Thoracic aorta (tissue), 2 donors: Measurements from ENCODE around the gene ESR2. TPM values are rescaled to one million over a fixed set of nuclear protein-coding genes. Genes with fewer than 3 reads are reported as not detected.
A peak's percentile ranks its signal among the peaks of the same experiment; 100 is the strongest.

ENCODE experiments used
- ATAC-seq: fragments of 150-250 bp; one replicate; pipeline ENCODE4 v1.8.0; 2017; ENCODE audit warnings: low read depth; ENCODE audit not compliant: insufficient number of reproducible peaks, low FRiP score
- DNase-seq: peaks from one replicate; pipeline ENCODE4 v3.0.0-alpha.2; 2020; ENCODE audit warnings: low spot score
- H3K27ac ChIP-seq, 2 donors: fragments of 200-600 bp; sonication (generic); 1 replicate in 1 of 2; 2 replicates in 1 of 2; pipeline ENCODE4 v1.5.1; 2016; ENCODE audit warnings: mild to moderate bottlenecking in 2 of 2, moderate library complexity in 2 of 2
- H3K27me3 ChIP-seq: fragments of 200-600 bp; sonication (generic); replicated peaks from 2 replicates; pipeline ENCODE4 v1.6.0; 2016; ENCODE audit warnings: mild to moderate bottlenecking; ENCODE audit not compliant: insufficient read depth
- H3K36me3 ChIP-seq: fragments of 200-600 bp; sonication (generic); one replicate; pipeline ENCODE4 v1.5.1; 2016
- H3K4me1 ChIP-seq, 2 donors: fragments of 200-600 bp; sonication (generic); 1 replicate in 1 of 2; 2 replicates in 1 of 2; pipeline versions ENCODE4 v1.5.1 to v1.6.0; 2016; ENCODE audit warnings: low read depth in 2 of 2, mild to moderate bottlenecking in 1 of 2; ENCODE audit not compliant: control insufficient read depth in 1 of 2
- H3K4me3 ChIP-seq: fragments of 200-600 bp; sonication (generic); 2 replicates; pipeline ENCODE4 v1.5.1; 2016; ENCODE audit warnings: mild to moderate bottlenecking
- H3K9me3 ChIP-seq: fragments of 200-600 bp; sonication (generic); 2 replicates; pipeline ENCODE4 v1.5.1; 2016
- total RNA-seq, 2 donors: library from RNA; depleted of rRNA; stranded (reverse); fragments of >200 nt; gene quantifications; one replicate each; pipeline versions ENCODE4 v1.1.0 to v1.2.3, GENCODE V29; 2016
- TF ChIP-seq, protein P1 (sequence below): fragments of 200-600 bp; sonication (generic); IDR thresholded peaks from one replicate; pipeline ENCODE4 v1.5.1; 2019; ENCODE audit warnings: antibody characterized with exemption

The ESR2 gene
- total RNA-seq, 2 donors from 2014 or later: 0.27 to 0.71 TPM

DNA sequence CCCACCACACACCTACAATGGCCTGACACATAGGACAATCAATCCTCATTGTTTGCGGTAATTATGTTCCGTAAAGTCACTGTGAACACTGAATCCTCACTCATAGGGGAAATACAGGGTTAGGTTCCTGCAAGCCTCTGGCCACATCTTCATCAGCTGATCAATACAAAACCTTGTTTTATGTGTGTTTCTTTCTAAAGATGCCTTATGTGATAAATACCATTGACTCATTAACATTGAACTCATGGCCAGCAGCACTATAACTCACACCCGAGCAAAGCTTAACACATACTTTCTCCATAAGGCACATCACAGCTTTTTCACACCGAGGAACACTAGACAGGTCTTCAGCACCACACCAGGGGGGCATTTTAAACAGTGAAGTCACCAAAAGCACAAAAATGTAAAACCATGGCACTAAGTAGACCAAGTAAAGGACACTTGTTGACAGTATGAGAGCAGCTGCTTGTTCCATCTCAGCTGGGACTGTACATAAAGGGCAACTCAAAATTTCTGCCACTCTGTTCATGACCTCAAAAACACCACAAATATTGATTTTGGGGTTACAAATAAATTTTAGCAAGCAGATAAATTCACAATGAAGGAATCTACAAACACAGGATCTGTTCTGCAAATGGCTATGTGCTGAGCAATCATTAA lies 60.5 kb downstream of the ESR2 start:
- ATAC-seq (no peak), DNase-seq (no peak)
- Histone ChIP-seq H3K27ac (no peak overlapping the region), H3K36me3 (peaks cover 8% of the 10 kb centered on the region), H3K9me3 (no peaks in the 10 kb centered on the region), H3K27me3 (no peaks in the 10 kb centered on the region), H3K4me1 (peaks cover 0 to 20% of the 10 kb centered on the region in 2 donors), H3K4me3 (no peak overlapping the region)
- TF ChIP-seq, protein P1, sequence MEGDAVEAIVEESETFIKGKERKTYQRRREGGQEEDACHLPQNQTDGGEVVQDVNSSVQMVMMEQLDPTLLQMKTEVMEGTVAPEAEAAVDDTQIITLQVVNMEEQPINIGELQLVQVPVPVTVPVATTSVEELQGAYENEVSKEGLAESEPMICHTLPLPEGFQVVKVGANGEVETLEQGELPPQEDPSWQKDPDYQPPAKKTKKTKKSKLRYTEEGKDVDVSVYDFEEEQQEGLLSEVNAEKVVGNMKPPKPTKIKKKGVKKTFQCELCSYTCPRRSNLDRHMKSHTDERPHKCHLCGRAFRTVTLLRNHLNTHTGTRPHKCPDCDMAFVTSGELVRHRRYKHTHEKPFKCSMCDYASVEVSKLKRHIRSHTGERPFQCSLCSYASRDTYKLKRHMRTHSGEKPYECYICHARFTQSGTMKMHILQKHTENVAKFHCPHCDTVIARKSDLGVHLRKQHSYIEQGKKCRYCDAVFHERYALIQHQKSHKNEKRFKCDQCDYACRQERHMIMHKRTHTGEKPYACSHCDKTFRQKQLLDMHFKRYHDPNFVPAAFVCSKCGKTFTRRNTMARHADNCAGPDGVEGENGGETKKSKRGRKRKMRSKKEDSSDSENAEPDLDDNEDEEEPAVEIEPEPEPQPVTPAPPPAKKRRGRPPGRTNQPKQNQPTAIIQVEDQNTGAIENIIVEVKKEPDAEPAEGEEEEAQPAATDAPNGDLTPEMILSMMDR: no peak

DNA sequence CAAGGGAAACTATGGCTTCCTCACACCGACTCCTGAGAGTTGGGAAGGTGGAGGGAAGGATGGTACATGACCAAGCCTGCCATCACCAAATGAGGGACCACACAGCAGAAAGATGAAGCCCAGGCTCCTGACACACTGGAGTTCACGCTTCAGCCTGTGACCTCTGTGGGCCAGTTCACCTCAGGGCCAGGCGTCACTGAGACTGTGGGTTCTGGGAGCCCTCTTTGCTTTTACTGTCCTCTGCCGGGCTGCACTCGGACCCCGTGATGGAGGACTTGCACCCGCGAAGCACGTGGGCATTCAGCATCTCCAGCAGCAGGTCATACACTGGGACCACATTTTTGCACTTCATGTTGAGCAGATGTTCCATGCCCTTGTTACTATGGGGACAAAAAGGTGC lies 61.2 kb downstream of the ESR2 start:
- Histone ChIP-seq H3K4me1 (peaks cover 0 to 20% of the 10 kb centered on the region in 2 donors), H3K9me3 (no peaks in the 10 kb centered on the region), H3K27me3 (no peaks in the 10 kb centered on the region), H3K27ac (peak overlapping the region in 1 of 2 donors; percentile 3), H3K36me3 (peaks cover 10% of the 10 kb centered on the region), H3K4me3 (no peak overlapping the region)
- TF ChIP-seq, protein P1: no peak
- ATAC-seq (no peak), DNase-seq (no peak)

DNA sequence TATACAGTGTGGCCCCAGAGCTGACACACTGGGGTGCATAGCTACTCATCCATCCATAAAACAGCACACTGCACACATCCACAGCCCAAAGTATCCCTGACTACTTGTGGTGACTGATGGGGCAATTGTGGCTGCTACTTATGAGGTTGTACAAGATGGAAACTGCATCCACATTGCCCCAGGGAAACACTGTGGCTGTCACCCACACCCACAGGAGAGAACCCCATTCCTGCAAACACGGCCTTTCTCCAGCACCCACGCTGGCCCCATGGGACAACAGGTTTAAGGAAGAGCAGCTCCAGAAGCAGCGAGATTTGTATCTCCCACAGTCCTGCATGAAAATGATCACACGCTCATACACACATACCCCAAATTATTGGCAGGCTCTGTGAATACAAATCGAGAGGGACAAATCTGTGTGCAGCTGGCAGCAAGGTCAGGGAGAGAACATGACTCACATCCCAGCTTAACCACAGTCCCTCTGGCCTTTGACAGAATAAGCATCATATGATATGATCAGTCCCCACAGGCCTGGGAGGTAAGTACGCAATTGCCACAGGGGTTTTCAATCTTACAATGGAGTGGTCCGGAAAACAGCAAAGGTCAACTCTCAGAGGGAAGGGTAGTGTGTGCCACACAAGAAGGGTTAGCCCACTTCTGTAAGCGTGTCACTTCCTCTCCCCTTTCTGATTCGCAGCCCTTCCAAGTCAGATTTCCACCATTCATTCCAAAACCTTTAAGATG lies 61.9 kb downstream of the ESR2 start:
- H3K27ac ChIP-seq: peak overlapping the region in 1 of 2 donors; percentile 3
- H3K27me3 ChIP-seq: no peaks in the 10 kb centered on the region
- DNase-seq: no peak
- H3K4me3 ChIP-seq: no peak overlapping the region
- peaks cover 10% of the 10 kb centered on the region for H3K36me3 ChIP-seq
- TF ChIP-seq, protein P1: no peak
- ATAC-seq: no peak
- peaks cover 0 to 20% of the 10 kb centered on the region in 2 donors for H3K4me1 ChIP-seq
- H3K9me3 ChIP-seq: no peaks in the 10 kb centered on the region

DNA sequence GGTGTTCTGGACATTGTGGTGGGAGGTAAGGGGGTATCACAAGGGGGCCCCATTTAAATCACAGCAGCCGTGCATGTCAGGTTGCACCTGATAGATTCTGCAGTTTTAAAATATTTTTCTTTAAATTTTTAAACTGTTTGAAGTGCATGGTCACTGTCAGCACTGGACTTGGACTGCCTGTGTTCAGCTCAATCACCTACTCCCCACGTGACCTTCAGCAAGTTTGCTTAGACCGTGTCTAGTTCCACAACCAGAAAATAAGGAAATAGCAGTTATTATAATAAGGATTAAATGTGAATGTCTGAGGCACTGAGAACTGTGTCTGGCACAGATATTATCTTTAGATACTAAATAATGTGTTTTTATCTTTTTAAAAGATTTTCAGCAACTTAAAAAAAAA lies 64.7 kb downstream of the ESR2 start:
- H3K4me1 ChIP-seq: no peaks in the 10 kb centered on the region
- H3K4me3 ChIP-seq: no peak overlapping the region
- H3K9me3 ChIP-seq: no peaks in the 10 kb centered on the region
- TF ChIP-seq, protein P1: no peak
- no peak overlapping the region for H3K27ac ChIP-seq
- H3K36me3 ChIP-seq: peaks cover 30% of the 10 kb centered on the region
- no peak for DNase-seq
- no peaks in the 10 kb centered on the region for H3K27me3 ChIP-seq
- no peak for ATAC-seq

DNA sequence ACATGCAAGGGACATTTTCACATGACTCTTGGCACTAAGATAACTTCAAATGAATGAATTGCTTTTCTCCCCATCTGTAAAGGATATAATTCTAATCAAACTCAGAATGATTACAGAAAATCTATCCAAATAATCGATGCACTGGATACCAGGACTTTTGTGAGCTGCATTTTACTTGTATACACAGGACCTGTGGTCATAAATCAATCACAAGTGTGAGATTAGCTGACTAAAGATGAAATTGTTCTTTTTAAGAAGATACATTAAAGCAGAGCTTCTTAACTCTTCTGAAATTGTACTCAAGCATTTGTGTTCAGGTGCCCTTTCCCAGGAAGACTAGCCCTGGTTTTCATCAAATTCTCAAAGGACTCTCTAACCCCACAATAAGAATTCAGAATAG lies 66.3 kb downstream of the ESR2 start:
- no peaks in the 10 kb centered on the region for H3K27me3 ChIP-seq
- ATAC-seq (no peak), DNase-seq (no peak)
- no peak overlapping the region for H3K4me3 ChIP-seq
- peaks cover 42% of the 10 kb centered on the region for H3K36me3 ChIP-seq
- TF ChIP-seq, protein P1: no peak
- H3K9me3 ChIP-seq: no peaks in the 10 kb centered on the region
- no peaks in the 10 kb centered on the region for H3K4me1 ChIP-seq
- no peak overlapping the region for H3K27ac ChIP-seq
